Spleen (tissue), 11 donors: Measurements from ENCODE around the gene LOXL1. TPM values are rescaled to one million over a fixed set of nuclear protein-coding genes. Genes with fewer than 3 reads are reported as not detected.

Experiments used
- DNase-seq: peaks from one replicate; pipeline ENCODE4 v3.0.0-alpha.2; 2020
- H3K27ac ChIP-seq, 8 donors: fragments of 200-600 bp; sonication (generic) in 7 of 8; 1 replicate in 4 of 8; 2 replicates in 4 of 8; pipeline versions ENCODE4 v1.5.0 to v1.8.0; 2016 to 2021; ENCODE audit warnings: inconsistent platforms in 4 of 8, mild to moderate bottlenecking in 4 of 8, moderate library complexity in 1 of 8
- H3K27me3 ChIP-seq, 7 donors: fragments of 200-600 bp; sonication (generic) in 6 of 7; replicated peaks in 1 of 7; 1 replicate in 4 of 7; 2 replicates in 3 of 7; pipeline versions ENCODE4 v1.5.0 to v1.8.0; 2016 to 2021; ENCODE audit warnings: inconsistent platforms in 3 of 7, mild to moderate bottlenecking in 1 of 7
- H3K36me3 ChIP-seq, 6 donors: fragments of 200-600 bp; sonication (generic) in 5 of 6; 1 replicate in 4 of 6; 2 replicates in 2 of 6; pipeline versions ENCODE4 v1.5.0 to v1.8.0; 2016 to 2021; ENCODE audit warnings: inconsistent platforms in 2 of 6
- H3K4me1 ChIP-seq, 6 donors: fragments of 200-600 bp; sonication (generic) in 5 of 6; 1 replicate in 3 of 6; 2 replicates in 3 of 6; pipeline versions ENCODE4 v1.5.0 to v1.8.0; 2016 to 2021; ENCODE audit warnings: inconsistent platforms in 3 of 6
- H3K4me3 ChIP-seq, 8 donors: fragments of 200-600 bp; sonication (generic) in 7 of 8; 1 replicate in 4 of 8; 2 replicates in 4 of 8; pipeline versions ENCODE4 v1.5.0 to v1.8.0; 2016 to 2021; ENCODE audit warnings: inconsistent platforms in 4 of 8, mild to moderate bottlenecking in 4 of 8, moderate library complexity in 2 of 8
- H3K9me3 ChIP-seq, 8 donors: fragments of 200-600 bp; sonication (generic) in 7 of 8; 1 replicate in 4 of 8; 2 replicates in 4 of 8; pipeline versions ENCODE4 v1.5.0 to v1.8.0; 2016 to 2021; ENCODE audit warnings: inconsistent platforms in 4 of 8
- POLR2A ChIP-seq, 3 donors: fragments of 450-650 bp; IDR thresholded peaks; one replicate each; pipeline ENCODE4 v1.5.1; 2017; ENCODE audit warnings: antibody characterized with exemption in 3 of 3, mild to moderate bottlenecking in 1 of 3
- POLR2AphosphoS5 ChIP-seq, 3 donors: sonication (generic); formaldehyde crosslinking; IDR thresholded peaks; one replicate each; pipeline ENCODE4 v1.5.1; 2017; ENCODE audit warnings: antibody characterized with exemption in 3 of 3
- WGBS, 5 donors: extraction: QIAGEN DNeasy Blood & Tissue Kit in 3 of 5; methylation state at CpG; one replicate each; pipeline versions ENCODE4 v1.1.5 to v1.1.7; 2013 to 2018; 5-methylcytosine and 5-hydroxymethylcytosine counted together
- intact Hi-C: fragments of 100-400 bp; cut with DNase I; formaldehyde crosslinking; loops from one replicate; pipeline ENCODE4 v1.15.0; 2023; ENCODE audit warnings: low total_unique reads
- polyA plus RNA-seq, 3 donors: library from polyadenylated mRNA; stranded (reverse); fragments of 200-250 nt; gene quantifications; one replicate each; pipeline ENCODE4 v1.2.1, GENCODE V29; 2013
- total RNA-seq, 7 donors: library from RNA; depleted of rRNA in 3 of 7; stranded (reverse); fragments of >200 nt in 3 of 7; fragmentation: NEBNext Ultra II Directional in 4 of 7; extraction: Animal tissue kit (Norgen Biotek cat#: 25700) in 4 of 7; gene quantifications; one replicate each; pipeline versions ENCODE4 v1.1.0 to v1.2.1, GENCODE V29; 2016 to 2021
- TF ChIP-seq, protein P1 (sequence below), 11 experiments: fragments of 200-600 bp in 7 of 11; fragments of 450-650 bp in 4 of 11; sonication (generic) in 4 of 11; IDR thresholded peaks in 8 of 11; conservative IDR thresholded peaks in 3 of 11; 1 replicate in 7 of 11; 2 replicates in 4 of 11; pipeline versions ENCODE4 v1.4.0 to v1.8.0; 2016 to 2021; ENCODE audit warnings: antibody characterized with exemption in 11 of 11, inconsistent platforms in 4 of 11, mild to moderate bottlenecking in 1 of 11
- donor health status: healthy with polysubstance abuse.
- donor health status: DM: no; HTN: no; CAD: no; lungs with moderate emphysema.
- donor health status: DM: no; HTN: no; CAD: no.
- donor health status: Bipolar disorder and iron deficiency.
- donor health status: healthy.
- donor health status: DM: no; HTN: no; CAD: no.
- donor health status: DM: yes; HTN: yes; CAD: no.

Gene LOXL1
- total and polyA plus RNA-seq, 10 donors: 3.3 to 11.3 (median 8.1) TPM

DNA sequence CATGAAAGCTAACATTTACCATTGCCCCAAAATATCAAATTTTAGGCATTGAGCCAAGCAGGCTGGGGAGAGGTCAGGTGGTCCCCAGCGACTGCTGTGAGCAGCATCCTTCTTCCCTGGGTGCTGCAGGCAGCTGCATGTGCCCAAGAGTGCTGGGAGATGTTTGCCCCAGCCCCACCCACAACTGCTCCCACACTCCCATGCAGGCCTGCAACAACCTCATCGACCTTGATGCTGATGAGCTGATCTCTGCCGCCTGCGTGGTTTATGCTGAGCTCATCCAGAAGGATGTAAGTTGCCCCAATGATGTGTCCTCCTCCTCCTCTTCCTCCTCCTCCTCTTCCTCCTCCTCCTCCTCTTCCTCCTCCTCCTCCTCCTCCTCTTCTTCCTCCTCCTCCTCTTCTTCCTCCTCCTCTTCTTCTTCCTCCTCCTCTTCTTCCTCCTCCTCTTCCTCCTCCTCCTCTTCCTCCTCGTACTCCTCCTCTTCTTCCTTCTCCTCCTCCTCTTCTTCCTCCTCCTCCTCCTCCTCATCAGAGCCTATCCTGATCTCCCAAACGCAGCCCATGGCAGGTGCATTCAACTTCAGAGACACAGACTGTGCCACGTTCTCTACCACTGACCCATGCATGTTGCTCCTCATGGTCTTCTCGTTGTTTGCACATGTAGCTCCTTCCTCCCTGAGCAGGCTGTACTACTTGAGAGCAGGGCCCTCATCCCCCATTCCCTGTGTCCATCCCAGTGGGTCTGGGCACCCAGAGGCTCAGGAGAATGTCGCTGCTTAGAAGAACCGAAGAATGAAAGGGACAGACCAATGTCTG is 37.8 kb upstream of the LOXL1 start:
- no peak overlapping the region for H3K27ac ChIP-seq
- DNase-seq: no peak
- H3K4me1 ChIP-seq: no peaks in the 10 kb centered on the region
- no peak overlapping the region for H3K4me3 ChIP-seq
- intact Hi-C loops: no loop called here
- no peaks in the 10 kb centered on the region for H3K36me3 ChIP-seq
- H3K9me3 ChIP-seq: peaks cover 0 to 17% (median 7%) of the 10 kb centered on the region in 8 donors
- WGBS, 5 donors: 62 to 79% (median 70%) methylated on average over 10 of the region's 10 CpGs
- TF ChIP-seq, protein P1, sequence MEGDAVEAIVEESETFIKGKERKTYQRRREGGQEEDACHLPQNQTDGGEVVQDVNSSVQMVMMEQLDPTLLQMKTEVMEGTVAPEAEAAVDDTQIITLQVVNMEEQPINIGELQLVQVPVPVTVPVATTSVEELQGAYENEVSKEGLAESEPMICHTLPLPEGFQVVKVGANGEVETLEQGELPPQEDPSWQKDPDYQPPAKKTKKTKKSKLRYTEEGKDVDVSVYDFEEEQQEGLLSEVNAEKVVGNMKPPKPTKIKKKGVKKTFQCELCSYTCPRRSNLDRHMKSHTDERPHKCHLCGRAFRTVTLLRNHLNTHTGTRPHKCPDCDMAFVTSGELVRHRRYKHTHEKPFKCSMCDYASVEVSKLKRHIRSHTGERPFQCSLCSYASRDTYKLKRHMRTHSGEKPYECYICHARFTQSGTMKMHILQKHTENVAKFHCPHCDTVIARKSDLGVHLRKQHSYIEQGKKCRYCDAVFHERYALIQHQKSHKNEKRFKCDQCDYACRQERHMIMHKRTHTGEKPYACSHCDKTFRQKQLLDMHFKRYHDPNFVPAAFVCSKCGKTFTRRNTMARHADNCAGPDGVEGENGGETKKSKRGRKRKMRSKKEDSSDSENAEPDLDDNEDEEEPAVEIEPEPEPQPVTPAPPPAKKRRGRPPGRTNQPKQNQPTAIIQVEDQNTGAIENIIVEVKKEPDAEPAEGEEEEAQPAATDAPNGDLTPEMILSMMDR (IDR thresholded peaks at IDR 0.05 in 8 of 11, conservative IDR thresholded peaks at IDR 0.05 in 3 of 11): no peak
- TF ChIP-seq POLR2A (IDR thresholded peaks at IDR 0.05): no peak
- TF ChIP-seq POLR2AphosphoS5 (IDR thresholded peaks at IDR 0.05): no peak
- peaks cover 0 to 15% (median 0%) of the 10 kb centered on the region in 7 donors for H3K27me3 ChIP-seq

DNA sequence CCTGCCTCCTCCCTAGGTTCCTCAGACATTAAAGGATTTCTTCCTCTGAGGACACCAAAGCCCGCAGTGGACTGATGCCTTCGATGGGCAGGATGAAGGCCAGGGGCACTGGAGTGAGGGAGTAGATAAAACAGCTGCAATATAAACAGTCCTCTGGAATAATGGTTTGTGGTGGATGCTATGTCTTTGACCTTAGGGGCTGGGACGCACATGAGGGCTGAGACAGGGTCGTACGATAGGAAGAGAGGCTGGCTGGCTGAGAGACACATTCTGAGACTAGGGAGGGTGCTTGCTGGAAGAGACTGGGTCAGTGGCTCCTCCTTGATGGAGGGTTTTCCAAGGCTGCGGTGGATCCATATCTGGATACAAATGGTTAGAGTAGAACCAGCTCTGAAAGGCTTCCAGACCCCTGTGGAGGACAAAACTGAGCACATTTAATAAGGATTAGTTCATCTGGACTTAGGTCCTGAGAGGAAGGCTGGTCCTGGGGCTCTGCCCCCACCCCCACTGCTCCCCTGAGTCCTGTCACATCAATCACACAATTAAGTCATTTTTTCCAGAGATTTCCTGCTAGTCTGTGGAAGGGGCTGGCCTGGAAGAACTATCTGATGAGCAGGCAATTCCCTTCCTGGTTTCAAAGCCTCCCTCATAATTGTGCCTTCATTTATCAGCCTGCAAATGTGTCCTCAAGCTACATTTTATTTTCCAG is 37.1 kb upstream of the LOXL1 start:
- H3K4me3 ChIP-seq: no peak overlapping the region
- no peak overlapping the region for H3K27ac ChIP-seq
- TF ChIP-seq, protein P1 (IDR thresholded peaks at IDR 0.05 in 8 of 11, conservative IDR thresholded peaks at IDR 0.05 in 3 of 11): no peak
- no peaks in the 10 kb centered on the region for H3K36me3 ChIP-seq
- H3K4me1 ChIP-seq: no peaks in the 10 kb centered on the region
- peaks cover 0 to 17% (median 7%) of the 10 kb centered on the region in 8 donors for H3K9me3 ChIP-seq
- WGBS, 5 donors: 63 to 86% (median 78%) methylated on average over 6 of the region's 6 CpGs
- intact Hi-C loops: no loop called here
- DNase-seq: no peak
- H3K27me3 ChIP-seq: peaks cover 0 to 11% (median 0%) of the 10 kb centered on the region in 7 donors

DNA sequence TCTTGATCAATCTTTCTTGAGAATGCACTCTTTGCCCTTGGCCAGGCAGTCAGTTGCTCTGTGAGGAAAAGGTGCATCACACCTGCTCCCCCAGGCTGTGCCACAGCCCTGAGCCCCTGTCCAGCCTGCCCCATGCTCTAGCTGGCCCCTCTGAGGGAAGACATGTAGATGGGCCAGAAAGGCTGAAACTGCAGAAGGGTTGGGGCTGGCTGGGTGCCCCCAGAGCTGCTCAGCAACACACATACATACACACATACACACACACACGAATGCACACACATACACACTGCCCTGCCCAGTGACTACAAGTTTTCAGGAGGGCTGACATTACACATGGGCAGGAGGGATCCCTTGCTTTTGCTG is 36.5 kb upstream of the LOXL1 start:
- intact Hi-C loops: no loop called here
- H3K36me3 ChIP-seq: no peaks in the 10 kb centered on the region
- peaks cover 0 to 16% (median 0%) of the 10 kb centered on the region in 7 donors for H3K27me3 ChIP-seq
- peaks cover 0 to 17% (median 7%) of the 10 kb centered on the region in 8 donors for H3K9me3 ChIP-seq
- no peak for DNase-seq
- TF ChIP-seq POLR2AphosphoS5 (IDR thresholded peaks at IDR 0.05) (no peak), POLR2A (IDR thresholded peaks at IDR 0.05) (no peak)
- TF ChIP-seq, protein P1 (IDR thresholded peaks at IDR 0.05 in 8 of 11, conservative IDR thresholded peaks at IDR 0.05 in 3 of 11): no peak
- H3K4me3 ChIP-seq: no peak overlapping the region
- no peak overlapping the region for H3K27ac ChIP-seq
- 40 to 75% (median 44%) methylated on average over 1 of the region's 1 CpG for WGBS, 5 donors
- no peaks in the 10 kb centered on the region for H3K4me1 ChIP-seq
